Nephron (organoid): ENCODE data around the gene MARCOL.

Source experiments
- H3K27ac Mint-ChIP-seq, 3 experiments: 2 replicates each; pipeline ENCODE4 v1.8.0; 2020; ENCODE audit warnings: mixed read lengths in 3 of 3, mild to moderate bottlenecking in 2 of 3, moderate library complexity in 1 of 3
- H3K27me3 Mint-ChIP-seq: 2 replicates; pipeline ENCODE4 v1.8.0; 2021; ENCODE audit warnings: low read depth, mild to moderate bottlenecking, moderate library complexity, mixed read lengths
- H3K36me3 Mint-ChIP-seq: 2 replicates; pipeline ENCODE4 v1.8.0; 2020; ENCODE audit warnings: low read depth, mixed read lengths
- H3K4me1 Mint-ChIP-seq: 2 replicates; pipeline ENCODE4 v1.8.0; 2020; ENCODE audit warnings: mixed read lengths
- H3K4me3 Mint-ChIP-seq, 3 experiments: 2 replicates each; pipeline ENCODE4 v1.8.0; 2020; ENCODE audit warnings: mild to moderate bottlenecking in 3 of 3, mixed read lengths in 3 of 3, moderate library complexity in 2 of 3
- H3K9me3 Mint-ChIP-seq: 2 replicates; pipeline ENCODE4 v1.8.0; 2020; ENCODE audit warnings: mixed read lengths
- TF ChIP-seq, protein P1 (sequence below), 3 experiments: fragments of 200-600 bp; sonication (generic); IDR thresholded peaks; one replicate each; pipeline ENCODE4 v1.5.0; 2021; ENCODE audit warnings: antibody characterized with exemption in 3 of 3; ENCODE audit not compliant: unreplicated experiment in 3 of 3

The MARCOL gene, protein sequence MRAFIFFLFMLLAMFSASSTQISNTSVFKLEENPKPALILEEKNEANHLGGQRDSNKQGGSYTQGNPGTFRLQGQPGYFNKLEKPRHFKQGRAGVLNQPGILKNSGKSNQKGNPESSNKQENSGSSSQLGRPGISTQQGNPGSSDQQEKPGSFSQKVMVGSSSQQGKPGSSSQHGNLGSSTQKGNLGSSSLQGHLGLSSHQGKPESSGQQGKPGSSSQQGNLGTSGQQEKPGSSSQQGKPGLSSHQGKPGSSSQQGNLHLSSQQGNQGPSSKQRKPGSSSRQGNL

DNA sequence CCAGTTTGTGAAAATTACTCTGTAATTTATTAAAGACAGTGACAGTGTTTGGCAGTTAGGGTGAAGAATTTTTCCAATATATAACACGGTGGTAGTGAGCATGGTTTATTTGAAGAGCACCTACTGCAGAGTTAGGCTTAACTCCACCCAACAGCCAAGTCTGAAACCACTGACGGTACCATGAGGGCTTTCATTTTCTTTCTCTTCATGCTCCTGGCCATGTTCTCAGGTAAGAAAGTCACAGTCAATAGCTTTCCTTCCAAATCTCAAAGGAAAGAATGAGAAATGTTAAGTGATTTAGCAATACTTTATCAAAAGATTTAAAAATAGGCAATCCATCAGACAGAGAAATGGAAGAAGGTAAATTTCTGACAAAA, at the start of gene MARCOL:
Gene MARCOL, plus strand, starts transcription at position 108 of the 377 bp plus-strand sequence. Its CDS starts 73 bp downstream, at position 181.
- Mint-ChIP-seq H3K4me1 (no peaks in the 10 kb centered on the region), H3K36me3 (no peaks in the 10 kb centered on the region), H3K27me3 (peaks cover 11% of the 10 kb centered on the region), H3K4me3 (no peak within 1 kb of the TSS), H3K9me3 (no peaks in the 10 kb centered on the region), H3K27ac (peak within 1 kb of the TSS in 1 of 3 experiments; percentile 77)
- TF ChIP-seq, protein P1, sequence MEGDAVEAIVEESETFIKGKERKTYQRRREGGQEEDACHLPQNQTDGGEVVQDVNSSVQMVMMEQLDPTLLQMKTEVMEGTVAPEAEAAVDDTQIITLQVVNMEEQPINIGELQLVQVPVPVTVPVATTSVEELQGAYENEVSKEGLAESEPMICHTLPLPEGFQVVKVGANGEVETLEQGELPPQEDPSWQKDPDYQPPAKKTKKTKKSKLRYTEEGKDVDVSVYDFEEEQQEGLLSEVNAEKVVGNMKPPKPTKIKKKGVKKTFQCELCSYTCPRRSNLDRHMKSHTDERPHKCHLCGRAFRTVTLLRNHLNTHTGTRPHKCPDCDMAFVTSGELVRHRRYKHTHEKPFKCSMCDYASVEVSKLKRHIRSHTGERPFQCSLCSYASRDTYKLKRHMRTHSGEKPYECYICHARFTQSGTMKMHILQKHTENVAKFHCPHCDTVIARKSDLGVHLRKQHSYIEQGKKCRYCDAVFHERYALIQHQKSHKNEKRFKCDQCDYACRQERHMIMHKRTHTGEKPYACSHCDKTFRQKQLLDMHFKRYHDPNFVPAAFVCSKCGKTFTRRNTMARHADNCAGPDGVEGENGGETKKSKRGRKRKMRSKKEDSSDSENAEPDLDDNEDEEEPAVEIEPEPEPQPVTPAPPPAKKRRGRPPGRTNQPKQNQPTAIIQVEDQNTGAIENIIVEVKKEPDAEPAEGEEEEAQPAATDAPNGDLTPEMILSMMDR (IDR thresholded peaks at IDR 0.05; ENCODE audit: unreplicated experiment in 3 of 3), result no peak

DNA sequence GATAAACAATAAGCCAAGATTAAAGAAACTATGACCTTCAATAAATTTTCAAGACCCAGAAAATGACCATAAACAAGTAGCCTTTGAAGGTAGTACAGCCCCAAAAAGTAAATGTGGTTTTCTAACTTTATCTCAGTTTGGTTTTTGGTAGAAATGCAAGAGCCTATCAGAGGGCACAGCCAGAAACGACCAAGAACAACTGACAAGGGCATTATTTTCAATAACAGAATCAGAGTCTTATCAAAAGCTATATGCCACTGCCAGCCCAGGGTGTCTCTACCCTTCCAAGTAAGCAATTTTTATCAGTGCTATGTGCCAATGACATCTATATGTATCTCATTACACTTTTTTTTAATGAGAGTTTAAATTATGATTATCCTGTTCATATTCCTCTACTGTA, 47.3 kb upstream of the MARCOL start:
- Mint-ChIP-seq H3K36me3 (no peaks in the 10 kb centered on the region), H3K27ac (no peak overlapping the region), H3K4me1 (no peaks in the 10 kb centered on the region), H3K9me3 (no peaks in the 10 kb centered on the region), H3K4me3 (no peak overlapping the region), H3K27me3 (no peaks in the 10 kb centered on the region)
- TF ChIP-seq, protein P1 (IDR thresholded peaks at IDR 0.05; ENCODE audit: unreplicated experiment in 3 of 3), result no peak

DNA sequence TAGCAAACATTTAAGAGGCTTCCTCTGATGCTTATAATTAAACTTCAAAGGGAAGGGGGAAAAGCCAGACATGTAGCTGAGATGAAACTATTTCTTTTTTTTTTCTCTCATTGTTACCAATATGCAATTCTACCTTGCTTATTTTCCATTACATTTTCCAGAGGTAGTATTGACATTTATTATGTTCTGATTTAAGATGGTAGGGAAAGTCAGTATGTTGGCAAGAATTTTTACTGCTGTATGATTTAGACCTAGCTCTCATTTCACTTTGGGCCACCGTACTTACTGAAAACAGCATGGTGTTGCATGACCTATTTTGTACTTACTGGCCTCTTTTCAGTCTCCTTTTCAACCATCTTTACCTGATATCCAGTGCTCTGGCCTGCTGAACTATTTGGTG, 45.1 kb upstream of the MARCOL start:
- H3K4me3 Mint-ChIP-seq, result no peak overlapping the region
- no peaks in the 10 kb centered on the region for H3K27me3 Mint-ChIP-seq
- H3K27ac Mint-ChIP-seq, result no peak overlapping the region
- no peaks in the 10 kb centered on the region for H3K9me3 Mint-ChIP-seq
- H3K36me3 Mint-ChIP-seq, result no peaks in the 10 kb centered on the region
- TF ChIP-seq, protein P1 (IDR thresholded peaks at IDR 0.05; ENCODE audit: unreplicated experiment in 3 of 3), result no peak
- no peaks in the 10 kb centered on the region for H3K4me1 Mint-ChIP-seq

DNA sequence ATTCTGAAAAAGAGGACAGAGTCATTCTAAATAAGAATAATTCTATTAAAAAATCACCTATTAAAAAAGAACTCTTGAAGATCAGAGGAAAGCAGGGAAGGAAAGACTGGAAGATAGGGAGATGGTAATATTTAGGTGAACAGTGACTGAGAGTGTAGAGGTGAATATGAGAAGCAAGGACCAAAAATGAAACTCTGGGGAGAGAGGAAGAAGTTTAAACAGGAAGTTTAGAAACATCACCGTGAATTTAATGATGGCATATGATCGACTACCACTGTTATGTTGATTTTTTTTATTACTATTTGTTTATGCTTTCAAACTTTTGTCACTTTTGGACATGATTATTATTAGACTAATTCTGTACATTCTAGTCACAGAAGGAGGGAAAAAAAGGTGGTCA, 37.2 kb upstream of the MARCOL start:
- Mint-ChIP-seq H3K27me3 (no peaks in the 10 kb centered on the region), H3K4me1 (no peaks in the 10 kb centered on the region), H3K9me3 (no peaks in the 10 kb centered on the region), H3K4me3 (no peak overlapping the region), H3K36me3 (no peaks in the 10 kb centered on the region), H3K27ac (no peak overlapping the region)
- TF ChIP-seq, protein P1 (IDR thresholded peaks at IDR 0.05; ENCODE audit: unreplicated experiment in 3 of 3), result no peak

DNA sequence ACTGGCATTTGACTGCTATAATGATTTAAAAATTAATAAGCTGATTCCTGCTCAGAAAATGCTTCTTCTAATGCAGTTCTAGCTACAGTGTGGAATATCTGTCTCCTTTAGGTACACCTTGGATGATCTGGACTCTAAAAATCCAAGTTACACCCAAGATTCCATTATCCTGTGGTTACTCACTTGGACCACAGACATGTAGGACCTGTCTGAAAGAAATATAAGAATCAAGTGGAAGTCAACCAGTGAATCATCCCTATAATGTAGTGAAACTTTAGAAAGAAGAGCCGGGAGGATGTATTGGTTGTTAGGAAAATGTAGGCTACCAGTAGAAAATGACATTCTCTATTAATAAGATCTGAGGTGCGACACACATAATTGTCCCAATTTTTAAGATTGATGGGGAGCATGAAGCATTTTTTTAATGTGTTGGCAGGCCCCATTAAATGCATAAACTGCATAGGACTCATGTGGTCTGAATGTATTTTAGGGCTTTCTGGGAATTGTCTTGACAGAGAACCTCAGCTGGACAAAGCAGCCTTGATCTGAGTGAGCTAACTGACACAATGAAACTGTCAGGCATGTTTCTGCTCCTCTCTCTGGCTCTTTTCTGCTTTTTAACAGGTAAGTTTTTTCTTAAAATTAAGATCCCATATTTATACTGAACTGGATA, 35.7 kb upstream of the MARCOL start, which contains the start of gene SPINK6:
Gene SPINK6, plus strand, starts transcription at position 512 of the 673 bp plus-strand sequence. Its CDS starts 55 bp downstream, at position 567.
- Mint-ChIP-seq H3K36me3 (no peaks in the 10 kb centered on the region), H3K27me3 (peaks cover 3% of the 10 kb centered on the region), H3K9me3 (no peaks in the 10 kb centered on the region), H3K27ac (no peak within 1 kb of the TSS), H3K4me3 (no peak within 1 kb of the TSS), H3K4me1 (no peaks in the 10 kb centered on the region)
- TF ChIP-seq, protein P1 (IDR thresholded peaks at IDR 0.05; ENCODE audit: unreplicated experiment in 3 of 3), result no peak
